Measurements from ENCODE around the gene TRIM3. TPM values are rescaled to one million over a fixed set of nuclear protein-coding genes. Genes with fewer than 3 reads are reported as not detected.

The TRIM3 gene
- total RNA-seq, 3 donors from 2014 or later: 21.6 to 43.9 (median 32.6) TPM

- intact Hi-C loops (cut with DNase I; ENCODE audit: low total_unique reads): no loop called here
- no peak for DNase-seq (ENCODE audit: low spot score in 2 of 2)
- H3K27me3 ChIP-seq: no peaks in the 10 kb centered on the region
- no peaks in the 10 kb centered on the region for H3K9me3 ChIP-seq
- H3K27ac ChIP-seq: no peak overlapping the region
- TF ChIP-seq CTCF (IDR thresholded peaks at IDR 0.05) (no peak), POLR2AphosphoS5 (IDR thresholded peaks at IDR 0.05) (no peak), POLR2A (IDR thresholded peaks at IDR 0.05) (no peak)
- no peaks in the 10 kb centered on the region for H3K36me3 ChIP-seq
- H3K4me1 ChIP-seq: no peaks in the 10 kb centered on the region
- H3K4me3 ChIP-seq: no peak overlapping the region
Measured at GRCh38 chr11:6411594-6412031, 62.1 kb downstream of the TRIM3 start.

- intact Hi-C loops (cut with DNase I; ENCODE audit: low total_unique reads): no loop called here
- H3K9me3 ChIP-seq: no peaks in the 10 kb centered on the region
- H3K27ac ChIP-seq: no peak overlapping the region
- H3K27me3 ChIP-seq: no peaks in the 10 kb centered on the region
- H3K4me1 ChIP-seq: no peaks in the 10 kb centered on the region
- H3K36me3 ChIP-seq: no peaks in the 10 kb centered on the region
- TF ChIP-seq POLR2A (IDR thresholded peaks at IDR 0.05) (no peak), POLR2AphosphoS5 (IDR thresholded peaks at IDR 0.05) (no peak), CTCF (IDR thresholded peaks at IDR 0.05) (no peak)
- no peak overlapping the region for H3K4me3 ChIP-seq
- no peak for DNase-seq (ENCODE audit: low spot score in 2 of 2)
Measured at GRCh38 chr11:6410695-6411430, 62.9 kb downstream of the TRIM3 start.

- Histone ChIP-seq H3K4me1 (no peaks in the 10 kb centered on the region), H3K9me3 (no peaks in the 10 kb centered on the region), H3K36me3 (no peaks in the 10 kb centered on the region), H3K27me3 (no peaks in the 10 kb centered on the region), H3K27ac (no peak overlapping the region), H3K4me3 (no peak overlapping the region)
- TF ChIP-seq POLR2A (IDR thresholded peaks at IDR 0.05): no peak
- TF ChIP-seq CTCF (IDR thresholded peaks at IDR 0.05): no peak
- TF ChIP-seq POLR2AphosphoS5 (IDR thresholded peaks at IDR 0.05): no peak
- intact Hi-C loops (cut with DNase I; ENCODE audit: low total_unique reads): no loop called here
- DNase-seq (ENCODE audit: low spot score in 2 of 2): no peak
Measured at GRCh38 chr11:6406370-6406769, 67.4 kb downstream of the TRIM3 start.

- DNase-seq (ENCODE audit: low spot score in 2 of 2): no peak
- H3K36me3 ChIP-seq: no peaks in the 10 kb centered on the region
- H3K27ac ChIP-seq: no peak overlapping the region
- H3K4me3 ChIP-seq: no peak overlapping the region
- H3K4me1 ChIP-seq: no peaks in the 10 kb centered on the region
- no peaks in the 10 kb centered on the region for H3K27me3 ChIP-seq
- no peak for TF ChIP-seq POLR2AphosphoS5 (IDR thresholded peaks at IDR 0.05)
- TF ChIP-seq CTCF (IDR thresholded peaks at IDR 0.05): no peak
- no peak for TF ChIP-seq POLR2A (IDR thresholded peaks at IDR 0.05)
- intact Hi-C loops (cut with DNase I; ENCODE audit: low total_unique reads): no loop called here
- no peaks in the 10 kb centered on the region for H3K9me3 ChIP-seq
Measured at GRCh38 chr11:6405846-6406245, 67.9 kb downstream of the TRIM3 start.

GRCh38 chr11:6405052-6405667, 68.6 kb downstream of the TRIM3 start:
- Histone ChIP-seq H3K4me3 (no peak overlapping the region), H3K27me3 (no peaks in the 10 kb centered on the region), H3K4me1 (no peaks in the 10 kb centered on the region), H3K27ac (no peak overlapping the region), H3K9me3 (no peaks in the 10 kb centered on the region), H3K36me3 (no peaks in the 10 kb centered on the region)
- intact Hi-C loops (cut with DNase I; ENCODE audit: low total_unique reads): no loop called here
- TF ChIP-seq CTCF (IDR thresholded peaks at IDR 0.05) (no peak), POLR2A (IDR thresholded peaks at IDR 0.05) (no peak), POLR2AphosphoS5 (IDR thresholded peaks at IDR 0.05) (no peak)
- DNase-seq (ENCODE audit: low spot score in 2 of 2): no peak

Data from breast epithelium (tissue), 4 donors.